ENCODE data around the gene RAP2A. TPM values are rescaled to one million over a fixed set of nuclear protein-coding genes. Genes with fewer than 3 reads are reported as not detected.

RAP2A gene
- total RNA-seq, 1 experiment from 2014 or later, result 33.4 TPM

GRCh38 chr13:97426695-97427094 is 7.3 kb upstream of the RAP2A start:
- POLR2A ChIA-PET, result interaction anchor here (0.7 kb wide), 2 partner anchors 14 to 295 kb away, joined by 3 read pairs; no protein-coding TSS in a partner anchor
- Mint-ChIP-seq H3K4me1 (ENCODE audit: insufficient read depth, unreplicated experiment) (peaks cover 9% of the 10 kb centered on the region), H3K27me3 (ENCODE audit: insufficient read depth, unreplicated experiment) (no peaks in the 10 kb centered on the region), H3K4me3 (ENCODE audit: unreplicated experiment) (no peak overlapping the region), H3K36me3 (ENCODE audit: insufficient read depth, unreplicated experiment) (no peaks in the 10 kb centered on the region), H3K9me3 (ENCODE audit: unreplicated experiment) (no peaks in the 10 kb centered on the region), H3K27ac (ENCODE audit: low read depth, unreplicated experiment) (no peak overlapping the region)
- TF ChIP-seq CTCF (IDR thresholded peaks at IDR 0.05; ENCODE audit: unreplicated experiment), result no peak
- CTCF ChIA-PET, result interaction anchor here (0.6 to 1.5 kb wide), 5 partner anchors 11 to 421 kb away, joined by 3 to 7 read pairs (median 4); no protein-coding TSS in a partner anchor
- DNase-seq (ENCODE audit: unreplicated experiment), result no peak
- intact Hi-C loops (cut with micrococcal nuclease), result no loop called here
- no TSS peak for BruUV-seq (replicated peaks)

- ChIA-PET POLR2A (no interaction called here), CTCF (interaction anchor here (1.4 kb wide), 1 partner anchor 372 kb away, joined by 3 read pairs; no protein-coding TSS in a partner anchor)
- BruUV-seq (replicated peaks), result no TSS peak
- no peak for TF ChIP-seq CTCF (IDR thresholded peaks at IDR 0.05; ENCODE audit: unreplicated experiment)
- H3K9me3 Mint-ChIP-seq (ENCODE audit: unreplicated experiment), result no peaks in the 10 kb centered on the region
- no peak overlapping the region for H3K4me3 Mint-ChIP-seq (ENCODE audit: unreplicated experiment)
- H3K27ac Mint-ChIP-seq (ENCODE audit: low read depth, unreplicated experiment), result no peak overlapping the region
- intact Hi-C loops (cut with micrococcal nuclease), result loop anchor here (10.0 kb wide), 1 partner anchor 1865 kb away; no protein-coding TSS in a partner anchor
- peaks cover 17% of the 10 kb centered on the region for H3K4me1 Mint-ChIP-seq (ENCODE audit: insufficient read depth, unreplicated experiment)
- no peaks in the 10 kb centered on the region for H3K27me3 Mint-ChIP-seq (ENCODE audit: insufficient read depth, unreplicated experiment)
- DNase-seq (ENCODE audit: unreplicated experiment), result peak; percentile 17
- peaks cover 6% of the 10 kb centered on the region for H3K36me3 Mint-ChIP-seq (ENCODE audit: insufficient read depth, unreplicated experiment)
These were observed 4.3 kb upstream of the RAP2A start for GRCh38 chr13:97429681-97430081.

- Mint-ChIP-seq H3K36me3 (ENCODE audit: insufficient read depth, unreplicated experiment) (peaks cover 6% of the 10 kb centered on the region), H3K4me3 (ENCODE audit: unreplicated experiment) (no peak overlapping the region), H3K27me3 (ENCODE audit: insufficient read depth, unreplicated experiment) (no peaks in the 10 kb centered on the region), H3K27ac (ENCODE audit: low read depth, unreplicated experiment) (no peak overlapping the region), H3K4me1 (ENCODE audit: insufficient read depth, unreplicated experiment) (peaks cover 17% of the 10 kb centered on the region), H3K9me3 (ENCODE audit: unreplicated experiment) (no peaks in the 10 kb centered on the region)
- no TSS peak for BruUV-seq (replicated peaks)
- TF ChIP-seq CTCF (IDR thresholded peaks at IDR 0.05; ENCODE audit: unreplicated experiment), result no peak
- CTCF ChIA-PET, result interaction anchor here (0.6 to 1.6 kb wide), 2 partner anchors 8 to 28 kb away, joined by 3 to 4 read pairs; no protein-coding TSS in a partner anchor
- POLR2A ChIA-PET, result interaction anchor here (1.0 to 4.2 kb wide), 3 partner anchors 7 to 1754 kb away, joined by 3 to 30 read pairs (median 4); partner anchors contain the start of gene DNAJC3
- no peak for DNase-seq (ENCODE audit: unreplicated experiment)
- intact Hi-C loops (cut with micrococcal nuclease), result loop anchor here (10.0 kb wide), 1 partner anchor 1865 kb away; no protein-coding TSS in a partner anchor
These were observed 3.7 kb upstream of the RAP2A start for GRCh38 chr13:97430296-97430695.

- POLR2A ChIA-PET, result interaction anchor here (1.0 to 7.3 kb wide), 10 partner anchors 8 to 1755 kb away, joined by 3 to 139 read pairs (median 12); partner anchors contain the start of genes DNAJC3 and MBNL2
- no peak overlapping the region for H3K4me3 Mint-ChIP-seq (ENCODE audit: unreplicated experiment)
- intact Hi-C loops (cut with micrococcal nuclease), result loop anchor here (10.0 kb wide), 1 partner anchor 1866 kb away; no protein-coding TSS in a partner anchor
- DNase-seq (ENCODE audit: unreplicated experiment), result no peak
- no peak overlapping the region for H3K27ac Mint-ChIP-seq (ENCODE audit: low read depth, unreplicated experiment)
- BruUV-seq (replicated peaks), result no TSS peak
- TF ChIP-seq CTCF (IDR thresholded peaks at IDR 0.05; ENCODE audit: unreplicated experiment), result no peak
- no peaks in the 10 kb centered on the region for H3K9me3 Mint-ChIP-seq (ENCODE audit: unreplicated experiment)
- no peaks in the 10 kb centered on the region for H3K27me3 Mint-ChIP-seq (ENCODE audit: insufficient read depth, unreplicated experiment)
- CTCF ChIA-PET, result interaction anchor here (0.6 to 2.2 kb wide), 8 partner anchors 9 to 589 kb away, joined by 3 to 9 read pairs (median 3); no protein-coding TSS in a partner anchor
- peaks cover 6% of the 10 kb centered on the region for H3K36me3 Mint-ChIP-seq (ENCODE audit: insufficient read depth, unreplicated experiment)
- H3K4me1 Mint-ChIP-seq (ENCODE audit: insufficient read depth, unreplicated experiment), result peaks cover 22% of the 10 kb centered on the region
These were observed 2.7 kb upstream of the RAP2A start for GRCh38 chr13:97431171-97431764.
